K562 (cell line): ENCODE results near the gene ABCB9. TPM values are rescaled to one million over a fixed set of nuclear protein-coding genes. Genes with fewer than 3 reads are reported as not detected.
A peak's percentile ranks its signal among the peaks of the same experiment; 100 is the strongest.

Experiments used
- ATAC-seq: fragments of 200-7000 bp; cut with Tn5 transposase; 3 replicates; pipeline ENCODE4 v1.9.1; 2020; ENCODE audit warnings: moderate library complexity
- BruUV-seq: library from RNA; stranded (reverse); fragments of 400-500 nt; replicated peaks from 2 replicates; lab custom pipeline; 2021; lab: Mats Ljungman, UMichigan
- CTCF ChIA-PET: fragments of 300-600 bp; formaldehyde crosslinking; extraction: SDS; loops from one replicate; lab custom pipeline; 2021; ENCODE audit warnings: low intra/inter-chr PET ratio; lab: Yijun Ruan, JAX
- POLR2A ChIA-PET: fragments of 300-600, 350-650 bp; sonication (Branson Sonifier 250); formaldehyde crosslinking; extraction: SDS; loops from one replicate; lab custom pipeline; 2021; ENCODE audit warnings: antibody characterized with exemption, inconsistent platforms; lab: Yijun Ruan, JAX
- DNase-seq, 4 experiments: peaks; one replicate each; pipeline versions ENCODE4 v3.0.0 to v3.0.0-alpha.2; 2011 to 2018; ENCODE audit warnings: low spot score in 3 of 4, mixed read lengths in 3 of 4; ENCODE audit errors: extremely low read depth in 1 of 4
- FAIRE-seq: peaks from 2 replicates; lab custom pipeline; 2011; peaks lifted over from hg19 to GRCh38; lab: Jason Lieb, UNC
- H2AFZ ChIP-seq: 2 replicates; pipeline ENCODE4 v1.6.0; 2011; ENCODE audit warnings: low read depth, low read length, control low read depth, inconsistent platforms
- H3K27ac ChIP-seq: fragments of 200-600 bp; 3 replicates; pipeline ENCODE4 v1.8.0; 2011; ENCODE audit warnings: low read depth, mild to moderate bottlenecking, control low read depth, inconsistent platforms, low read length, moderate library complexity, mixed read lengths; ENCODE audit errors: extremely low read depth
- H3K27me3 ChIP-seq, 2 experiments: fragments of 300-600 bp in 1 of 2; 2 replicates in 1 of 2; 3 replicates in 1 of 2; pipeline versions ENCODE4 v1.6.0 to v1.8.0; 2011; ENCODE audit warnings: inconsistent platforms in 2 of 2, low read length in 2 of 2, mild to moderate bottlenecking in 1 of 2, mixed read lengths in 1 of 2, moderate library complexity in 1 of 2; ENCODE audit not compliant: control insufficient read depth in 2 of 2, insufficient read depth in 2 of 2
- H3K36me3 ChIP-seq: fragments of 300-600 bp; 3 replicates; pipeline ENCODE4 v1.8.0; 2011; ENCODE audit warnings: mild to moderate bottlenecking, low read length, inconsistent platforms; ENCODE audit not compliant: control insufficient read depth, insufficient read depth
- H3K4me1 ChIP-seq, 2 experiments: fragments of 200-600 bp in 1 of 2; replicated peaks in 1 of 2; 2 replicates in 1 of 2; 3 replicates in 1 of 2; pipeline versions ENCODE4 v1.5.1 to v1.8.0; 2011; ENCODE audit warnings: inconsistent platforms in 2 of 2, low read length in 2 of 2, mild to moderate bottlenecking in 1 of 2, mixed read lengths in 1 of 2, moderate library complexity in 1 of 2; ENCODE audit not compliant: control insufficient read depth in 2 of 2, insufficient read depth in 2 of 2
- H3K4me2 ChIP-seq: 2 replicates; pipeline ENCODE4 v1.6.1; 2011; ENCODE audit warnings: low read length, control low read depth, inconsistent platforms, mixed read lengths; ENCODE audit not compliant: insufficient read depth
- H3K4me3 ChIP-seq: fragments of 200-600 bp; sonication (generic), shearing (Covaris generic); 2 replicates; pipeline ENCODE4 v1.5.1; 2016; ENCODE audit warnings: control low read depth, inconsistent platforms
- H3K79me2 ChIP-seq: fragments of 200-600 bp; 3 replicates; pipeline ENCODE4 v1.8.0; 2011; ENCODE audit warnings: low read length, inconsistent platforms; ENCODE audit not compliant: control insufficient read depth, insufficient read depth
- H3K9ac ChIP-seq, 2 experiments: 2 replicates each; pipeline versions ENCODE4 v1.6.0 to v1.6.1; 2011; ENCODE audit warnings: low read depth in 2 of 2, low read length in 2 of 2, control low read depth in 1 of 2, inconsistent platforms in 1 of 2, mild to moderate bottlenecking in 1 of 2, mixed read lengths in 1 of 2; ENCODE audit not compliant: insufficient read depth in 1 of 2
- H3K9me1 ChIP-seq: one replicate; pipeline ENCODE4 v1.6.0; 2011; ENCODE audit warnings: inconsistent platforms, mild to moderate bottlenecking, low read length, moderate library complexity; ENCODE audit not compliant: control insufficient read depth, insufficient read depth
- H3K9me3 ChIP-seq: replicated peaks from 2 replicates; pipeline ENCODE4 v1.5.1; 2011; ENCODE audit warnings: low read depth, low read length, inconsistent platforms; ENCODE audit not compliant: control insufficient read depth, insufficient read depth
- H4K20me1 ChIP-seq: replicated peaks from 2 replicates; pipeline ENCODE4 v1.6.1; 2011; ENCODE audit warnings: low read length, inconsistent platforms, mixed read lengths; ENCODE audit not compliant: control insufficient read depth, insufficient read depth
- GATA2 ChIP-seq: sonication (generic); formaldehyde crosslinking; IDR thresholded peaks from 2 replicates; pipeline ENCODE4 v1.4.0; 2020; ENCODE audit warnings: mild to moderate bottlenecking, missing genetic modification reagents
- MYC ChIP-seq, 2 experiments: fragments of 250-450 bp in 1 of 2; sonication (Bioruptor Pico) in 1 of 2; IDR thresholded peaks; 2 replicates each; pipeline versions ENCODE4 v1.5.1 to v1.6.1; 2012 to 2021; ENCODE audit warnings: low read depth in 2 of 2, borderline replicate concordance in 1 of 2, improper control_type of control experiment in 1 of 2, low read length in 1 of 2, mild to moderate bottlenecking in 1 of 2, moderate library complexity in 1 of 2
- RCOR1 ChIP-seq, 2 experiments: IDR thresholded peaks; 2 replicates each; pipeline ENCODE4 v1.6.1; 2012; ENCODE audit warnings: low read depth in 2 of 2, low read length in 2 of 2, borderline replicate concordance in 1 of 2, improper control_type of control experiment in 1 of 2
- SOX6 ChIP-seq: fragments of 450-650 bp; IDR thresholded peaks from 2 replicates; pipeline ENCODE4 v1.6.1; 2014; ENCODE audit warnings: mild to moderate bottlenecking
- ZNF316 ChIP-seq: fragments of 450-650 bp; IDR thresholded peaks from 2 replicates; pipeline ENCODE4 v1.6.1; 2016
- WGBS: fragments of 100-300 bp; shearing (Covaris generic); methylation state at CpG from one replicate; pipeline ENCODE4 v1.1.6; 2016; ENCODE audit warnings: low coverage, mixed read lengths; ENCODE audit not compliant: insufficient coverage; ENCODE audit errors: missing lambda C conversion rate; 5-methylcytosine and 5-hydroxymethylcytosine counted together
- in situ Hi-C: fragments of 300-500 bp; cut with MboI; formaldehyde crosslinking; loops from 4 replicates; pipeline ENCODE4 v1.15.0; 2018; ENCODE audit warnings: inconsistent platforms, mixed read lengths
- intact Hi-C: fragments of 100-400 bp; cut with micrococcal nuclease; formaldehyde crosslinking; loops from 2 replicates; pipeline ENCODE4 v1.14.2; 2022
- polyA plus RNA-seq, 8 experiments: library from polyadenylated mRNA; depleted of rRNA in 4 of 8; stranded (reverse) in 5 of 8; unstranded in 3 of 8; fragments of >200 nt; fragmentation: Nextera tagmentation in 2 of 8; fragmentation: Illumina TruSeq in 1 of 8; extraction: Ambion mirVana in 2 of 8; extraction: Trizol in 1 of 8; gene quantifications; 2 replicates each; pipeline versions ENCODE4 v1.2.1 to v1.2.3, GENCODE V29; 2011 to 2014; ENCODE audit warnings: inconsistent platforms in 1 of 8, missing spikeins in 1 of 8
- total RNA-seq, 7 experiments: library from RNA; depleted of rRNA in 6 of 7; stranded (reverse); fragments of >200 nt in 6 of 7; fragmentation: Illumina TruSeq in 2 of 7; extraction: Trizol in 2 of 7; gene quantifications; 2 replicates each; pipeline versions ENCODE4 v1.2.1 to v1.2.3, GENCODE V29; 2011 to 2021; ENCODE audit warnings: low replicate concordance in 1 of 7

Gene ABCB9
- total and polyA plus RNA-seq, 9 of the 15 experiments (the other 6 are each of a cell fraction or from before 2014, with no cell fraction given) = 0.20 to 12.6 (median 6.2) TPM

GRCh38 chr12:123006977-123007376, 40.7 kb upstream of the ABCB9 start:
- no peaks in the 10 kb centered on the region for H3K27me3 ChIP-seq
- no peak overlapping the region for H3K9ac ChIP-seq
- TF ChIP-seq ZNF316 (0 out of 2 replicates have a peak, but pooled peaks have one; percentile 23), SOX6 (no peak)
- TF ChIP-seq, all 486 proteins: peak for 1
- WGBS = 64% methylated on average over 12 of the region's 12 CpGs
- Histone ChIP-seq H3K4me1 (peaks cover 0 to 3% of the 10 kb centered on the region in 2 experiments; a peak in 2 of 5 replicates), H3K4me2 (no peak overlapping the region), H3K4me3 (no peak overlapping the region), H3K36me3 (peaks cover 9% of the 10 kb centered on the region; the same call in 2 of the 3 replicates), H3K9me1 (peaks cover 3% of the 10 kb centered on the region), H3K27ac (no peak overlapping the region), H2AFZ (no peak overlapping the region), H3K79me2 (no peaks in the 10 kb centered on the region), H3K9me3 (no peaks in the 10 kb centered on the region), H4K20me1 (no peaks in the 10 kb centered on the region)
- no peak for ATAC-seq
- FAIRE-seq = no peak
- ChIA-PET POLR2A (no interaction called here), CTCF (no interaction called here)
- no TSS peak for BruUV-seq
- intact Hi-C loops (no loop called here), in situ Hi-C loops (no loop called here)
- no peak for DNase-seq

- TF ChIP-seq MYC (IDR thresholded peaks at IDR 0.05; ENCODE audit: low read depth, low read length) (no peak), MYC (CRISPR knock-in tag; IDR thresholded peaks at IDR 0.05; ENCODE audit: borderline replicate concordance, low read depth) (no peak), GATA2 (no peak), RCOR1 (IDR thresholded peaks at IDR 0.05; ENCODE audit: borderline replicate concordance in 1 of 2, low read depth in 2 of 2, low read length in 2 of 2) (no peak)
- Histone ChIP-seq H3K27ac (no peak overlapping the region), H3K36me3 (peaks cover 9% of the 10 kb centered on the region; the same call in 2 of the 3 replicates), H3K9me3 (no peaks in the 10 kb centered on the region), H3K79me2 (no peaks in the 10 kb centered on the region), H3K9ac (peak overlapping the region in 1 of 2 experiments; percentile 38; a peak in 1 of 4 replicates), H4K20me1 (no peaks in the 10 kb centered on the region), H3K4me2 (no peak overlapping the region), H3K4me1 (peaks cover 5 to 8% of the 10 kb centered on the region in 2 experiments), H3K27me3 (no peaks in the 10 kb centered on the region), H2AFZ (no peak overlapping the region), H3K4me3 (no peak overlapping the region), H3K9me1 (peaks cover 3% of the 10 kb centered on the region)
- POLR2A ChIA-PET = interaction anchor here (0.7 to 1.4 kb wide), 2 partner anchors 30 to 79 kb away, joined by 3 to 6 read pairs; partner anchors contain the start of gene OGFOD2
- 83% methylated on average over 20 of the region's 22 CpGs for WGBS
- intact Hi-C loops = no loop called here
- no TSS peak for BruUV-seq
- CTCF ChIA-PET = no interaction called here
- FAIRE-seq = no peak
- ATAC-seq = no peak
- DNase-seq = no peak
- in situ Hi-C loops = no loop called here
These were observed 38.9 kb upstream of the ABCB9 start for GRCh38 chr12:123005081-123005626.
